Left renal pelvis (tissue), 4 donors: ENCODE measurements around the gene PRDM4. TPM values are rescaled to one million over a fixed set of nuclear protein-coding genes. Genes with fewer than 3 reads are reported as not detected.
"Not testable (repeated sequence)": the region's sequence is repeated elsewhere in the genome, so short reads cannot be mapped to it uniquely, and the experiment has no call there.

Experiments
- DNase-seq, 4 donors: peaks; one replicate each; pipeline ENCODE4 v3.0.0-alpha.2; 2013; ENCODE audit warnings: low read depth in 4 of 4, low spot score in 3 of 4
- polyA plus RNA-seq, 4 donors: library from polyadenylated mRNA; unstranded; fragments of 120-200 nt; gene quantifications; one replicate each; pipeline ENCODE4 v1.2.1, GENCODE V29; 2013; ENCODE audit not compliant: insufficient read length in 4 of 4

Gene PRDM4
- polyA plus RNA-seq, 4 donors: 30.4 to 44.9 (median 39.0) TPM

DNA sequence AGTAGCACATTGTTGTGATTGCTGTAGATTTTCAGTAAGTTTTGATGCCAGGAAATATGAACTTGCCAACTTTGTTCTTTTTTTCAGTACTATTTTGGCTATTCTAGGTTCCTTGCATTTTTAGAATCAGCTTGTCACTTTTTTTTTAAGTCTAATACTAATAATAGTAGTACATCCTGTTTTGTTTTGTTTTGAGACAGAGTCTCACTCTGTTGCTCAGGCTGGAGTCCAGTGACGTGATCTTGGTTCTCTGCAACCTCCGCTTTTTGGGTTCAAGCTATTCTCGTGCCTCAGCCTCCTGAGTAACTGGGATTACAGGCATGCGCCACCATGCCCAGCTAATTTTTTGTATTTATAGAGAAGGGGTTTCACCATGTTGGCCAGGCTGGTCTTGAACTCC lies 58.8 kb downstream of the PRDM4 start:
- no peak for DNase-seq

DNA sequence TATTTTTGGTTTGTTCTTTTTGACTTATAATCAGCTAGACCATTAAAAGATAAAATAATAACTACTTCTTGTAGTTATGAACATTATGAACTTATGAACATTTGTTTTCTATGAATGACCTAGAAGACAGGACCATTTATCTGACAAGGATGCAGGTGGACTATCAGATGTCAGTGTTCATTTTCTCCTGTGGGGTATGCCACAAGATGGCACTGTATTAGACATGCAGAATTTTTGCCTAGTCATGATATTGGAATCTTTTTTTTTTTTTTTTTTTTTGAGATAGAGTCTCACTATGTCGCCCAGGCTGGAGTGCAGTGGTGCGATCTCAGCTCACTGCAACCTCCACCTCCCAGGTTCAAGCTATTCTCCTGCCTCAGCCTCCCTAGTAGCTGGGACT lies 65.2 kb downstream of the PRDM4 start:
- DNase-seq: not testable (repeated sequence)

DNA sequence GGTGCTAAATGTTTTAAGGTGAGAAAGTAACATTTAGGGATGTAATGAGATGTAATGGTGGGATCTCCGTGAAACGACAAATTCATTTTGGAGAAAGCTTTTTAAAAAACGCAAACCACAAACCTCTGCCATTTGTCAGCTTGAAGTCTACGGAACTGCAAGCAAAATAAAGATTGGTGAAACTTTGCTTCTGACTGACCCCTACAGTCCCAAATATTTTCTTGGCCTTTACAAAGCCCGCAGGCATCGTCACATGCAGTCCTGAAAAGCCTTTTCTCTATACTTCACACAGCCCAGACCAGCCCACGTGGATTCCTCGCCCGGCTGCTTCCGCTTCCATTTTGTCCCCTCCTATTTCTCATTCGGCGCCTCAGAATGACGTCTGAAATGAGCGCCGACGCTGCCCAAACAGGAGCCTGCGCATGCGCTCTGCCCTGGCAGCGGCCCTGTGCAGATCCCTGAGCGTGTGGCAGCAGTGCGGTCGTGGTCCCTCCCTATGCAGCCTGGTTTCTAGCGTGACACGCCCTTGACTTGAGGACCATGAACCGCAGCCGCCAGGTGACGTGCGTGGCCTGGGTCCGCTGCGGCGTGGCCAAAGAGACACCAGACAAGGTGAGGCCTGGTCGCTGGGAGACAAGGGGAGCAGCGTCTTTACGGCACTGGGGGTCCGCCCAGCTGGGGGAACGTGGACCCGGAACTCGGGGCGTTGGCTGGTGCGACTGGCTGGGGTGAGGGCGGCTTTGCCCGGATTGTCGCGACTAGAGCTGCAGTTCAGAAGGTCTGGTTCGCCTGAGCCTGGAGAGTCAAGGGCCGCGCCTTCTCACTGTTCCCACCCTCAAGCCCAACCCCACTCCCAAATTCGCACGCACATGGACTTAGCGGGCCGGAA lies 75.3 kb downstream of the PRDM4 start, which contains the start of gene PWP1:
PWP1 (plus strand) TSS at position 440 of the 889 bp plus-strand sequence; CDS start at position 541, 101 bp downstream.
- peak; percentile 88 to 94 (median 92) for DNase-seq

DNA sequence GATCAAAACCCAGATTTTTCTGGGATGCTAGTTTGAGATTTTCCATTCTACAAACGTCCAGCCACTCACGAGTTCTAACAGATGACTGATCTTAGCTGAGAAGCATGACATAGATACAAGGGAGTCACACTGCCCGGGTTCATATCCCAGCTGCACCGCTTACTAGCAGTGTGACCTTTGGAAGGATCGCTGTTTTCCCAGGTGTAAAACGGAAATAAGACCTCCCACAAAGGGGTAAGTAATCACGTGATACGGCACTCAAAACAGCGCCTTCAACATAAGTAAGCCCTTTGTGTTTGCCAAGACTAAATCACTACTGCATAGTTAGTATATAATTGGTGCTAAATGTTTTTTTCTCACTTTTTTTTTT lies 76.0 kb downstream of the PRDM4 start:
- DNase-seq: peak in 1 of 4 donors; percentile 16

DNA sequence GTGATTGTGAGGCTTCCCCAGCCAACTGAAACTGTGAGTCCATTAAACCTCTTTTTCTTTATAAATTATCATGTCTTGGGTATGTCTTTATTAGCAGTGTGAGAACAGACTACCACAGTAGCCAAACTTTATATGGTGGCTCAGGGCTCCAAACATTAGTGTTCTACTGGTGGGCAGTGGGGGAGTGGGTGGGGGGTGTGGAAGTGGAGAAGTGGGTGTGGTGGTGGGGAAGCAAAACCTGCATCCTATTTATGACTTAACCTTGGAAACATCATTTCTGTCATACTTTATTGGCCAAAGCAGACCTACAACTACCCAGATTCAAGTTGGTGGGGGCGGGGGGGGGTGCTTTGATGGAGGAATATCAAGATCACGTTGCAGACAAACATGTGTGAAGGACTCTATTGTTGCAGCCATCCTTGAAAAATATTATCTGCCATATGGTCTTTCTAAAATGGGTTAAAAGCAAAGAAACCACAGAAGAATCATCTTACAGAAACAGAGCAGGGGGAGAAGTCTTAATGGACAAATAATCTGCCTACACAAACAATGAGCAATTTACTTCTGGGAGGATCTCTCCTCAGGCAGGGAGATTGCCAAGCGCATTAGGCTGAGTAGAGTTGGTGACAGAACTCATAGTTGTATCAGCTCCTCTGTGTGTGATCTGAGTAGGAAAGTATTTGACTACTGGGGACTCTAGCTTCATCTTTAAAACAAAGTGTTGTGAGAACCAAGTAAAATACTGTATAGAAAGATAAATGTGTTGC lies 76.7 kb downstream of the PRDM4 start:
- DNase-seq: no peak

Other genes starting within 250 kb of the PRDM4 start
- 10 to 100 TPM; 50.8 to 59.5 (median 54.9) TPM for gene PWP1, start 75.3 kb downstream of the PRDM4 start, polyA plus RNA-seq
- not detected for gene ASCL4, start 13.6 kb upstream of the PRDM4 start, polyA plus RNA-seq